Mucosa of gallbladder (tissue), 1 donor: ENCODE measurements around the gene WRAP53. TPM values are rescaled to one million over a fixed set of nuclear protein-coding genes. Genes with fewer than 3 reads are reported as not detected.
A peak's percentile ranks its signal among the peaks of the same experiment; 100 is the strongest.

Experiments
- DNase-seq: peaks from one replicate; pipeline ENCODE4 v3.0.0-alpha.2; 2020; ENCODE audit warnings: low spot score
- total RNA-seq: library from RNA; stranded (reverse); gene quantifications from one replicate; pipeline ENCODE4 v1.2.1, GENCODE V29; 2021
- donor health status: DM: no; HTN: no; CAD: no.

The WRAP53 gene
- total RNA-seq, 1 donor from 2014 or later, result 9.0 TPM

DNA sequence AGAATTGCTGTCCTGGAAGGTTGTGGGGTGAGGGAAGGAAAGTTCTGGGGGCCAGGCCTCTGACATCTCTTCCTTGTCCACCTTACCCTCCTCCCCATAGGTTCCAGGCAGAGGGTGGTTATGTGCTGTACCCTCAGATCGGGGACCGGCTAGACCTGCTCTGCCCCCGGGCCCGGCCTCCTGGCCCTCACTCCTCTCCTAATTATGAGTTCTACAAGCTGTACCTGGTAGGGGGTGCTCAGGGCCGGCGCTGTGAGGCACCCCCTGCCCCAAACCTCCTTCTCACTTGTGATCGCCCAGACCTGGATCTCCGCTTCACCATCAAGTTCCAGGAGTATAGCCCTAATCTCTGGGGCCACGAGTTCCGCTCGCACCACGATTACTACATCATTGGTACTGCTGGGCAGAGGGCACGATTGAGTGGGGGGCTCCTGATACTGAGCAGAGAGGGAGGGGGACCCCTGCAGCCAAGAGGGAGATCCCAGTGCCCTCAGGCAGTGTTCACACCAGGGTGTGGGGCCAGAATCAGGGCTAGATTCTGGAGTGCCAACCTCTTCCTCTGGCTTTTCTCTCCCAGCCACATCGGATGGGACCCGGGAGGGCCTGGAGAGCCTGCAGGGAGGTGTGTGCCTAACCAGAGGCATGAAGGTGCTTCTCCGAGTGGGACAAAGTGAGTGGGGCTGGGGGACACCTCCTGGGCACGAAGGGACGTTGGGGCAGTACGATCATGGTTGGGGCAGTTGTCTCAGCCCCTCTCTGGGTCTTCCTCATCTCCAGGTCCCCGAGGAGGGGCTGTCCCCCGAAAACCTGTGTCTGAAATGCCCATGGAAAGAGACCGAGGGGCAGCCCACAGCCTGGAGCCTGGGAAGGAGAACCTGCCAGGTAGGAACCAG lies 19.8 kb downstream of the WRAP53 start:
- no peak for DNase-seq

DNA sequence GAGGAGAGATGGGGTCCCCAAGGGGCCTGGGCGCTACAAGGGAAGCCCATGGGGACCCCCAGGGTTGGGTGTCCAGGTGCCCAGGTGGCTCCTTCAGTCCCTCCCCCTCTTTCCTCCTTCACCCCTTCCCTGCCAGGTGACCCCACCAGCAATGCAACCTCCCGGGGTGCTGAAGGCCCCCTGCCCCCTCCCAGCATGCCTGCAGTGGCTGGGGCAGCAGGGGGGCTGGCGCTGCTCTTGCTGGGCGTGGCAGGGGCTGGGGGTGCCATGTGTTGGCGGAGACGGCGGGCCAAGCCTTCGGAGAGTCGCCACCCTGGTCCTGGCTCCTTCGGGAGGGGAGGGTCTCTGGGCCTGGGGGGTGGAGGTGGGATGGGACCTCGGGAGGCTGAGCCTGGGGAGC lies 20.8 kb downstream of the WRAP53 start:
- no peak for DNase-seq

DNA sequence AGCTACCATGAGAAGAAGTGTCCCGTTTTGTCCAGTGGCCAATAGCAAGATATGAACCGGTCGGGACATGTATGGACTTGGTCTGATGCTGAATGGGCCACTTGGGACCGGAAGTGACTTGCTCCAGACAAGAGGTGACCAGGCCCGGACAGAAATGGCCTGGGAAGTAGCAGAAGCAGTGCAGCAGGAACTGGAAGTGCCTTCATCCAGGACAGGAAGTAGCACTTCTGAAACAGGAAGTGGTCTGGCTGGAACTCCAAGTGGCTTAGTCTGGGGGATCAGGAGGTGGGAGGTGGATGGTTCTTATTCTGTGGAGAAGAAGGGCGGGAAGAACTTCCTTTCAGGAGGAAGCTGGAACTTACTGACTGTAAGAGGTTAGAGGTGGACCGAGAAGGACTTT lies 22.0 kb downstream of the WRAP53 start:
- no peak for DNase-seq

DNA sequence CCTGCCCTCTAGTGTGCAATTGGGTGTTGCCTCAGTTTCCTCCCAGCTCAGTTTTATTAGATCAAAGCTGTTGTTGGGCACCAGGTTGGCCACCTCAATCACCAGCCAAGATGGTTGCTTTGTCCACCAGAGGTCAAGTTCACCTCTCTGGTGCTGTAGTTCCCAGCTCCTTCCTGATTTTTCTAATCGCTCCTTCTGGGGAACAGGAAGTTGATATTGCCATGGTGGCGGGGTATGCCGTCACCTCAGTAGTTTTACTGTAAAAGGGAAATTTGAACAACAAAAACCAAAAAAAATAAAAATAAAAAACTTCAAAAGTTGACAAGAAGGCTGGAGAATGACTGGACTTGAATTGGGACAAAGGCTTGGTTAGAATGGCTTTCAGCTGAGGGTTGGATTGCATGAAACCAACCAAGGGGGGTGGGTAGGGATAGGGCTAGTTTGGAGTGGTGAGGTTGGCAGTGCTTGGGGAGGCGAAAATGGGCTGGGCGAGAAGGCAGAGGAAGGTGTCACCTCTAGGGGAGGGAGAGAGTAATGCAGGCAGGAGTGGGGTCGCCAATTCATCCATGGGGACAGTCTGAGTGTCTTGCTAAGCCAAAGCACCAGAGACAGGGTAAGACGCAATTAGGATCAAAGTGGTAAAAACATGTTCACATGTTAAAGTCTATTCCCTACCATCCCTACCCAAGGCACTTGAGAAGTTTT lies 22.9 kb downstream of the WRAP53 start:
- no peak for DNase-seq

DNA sequence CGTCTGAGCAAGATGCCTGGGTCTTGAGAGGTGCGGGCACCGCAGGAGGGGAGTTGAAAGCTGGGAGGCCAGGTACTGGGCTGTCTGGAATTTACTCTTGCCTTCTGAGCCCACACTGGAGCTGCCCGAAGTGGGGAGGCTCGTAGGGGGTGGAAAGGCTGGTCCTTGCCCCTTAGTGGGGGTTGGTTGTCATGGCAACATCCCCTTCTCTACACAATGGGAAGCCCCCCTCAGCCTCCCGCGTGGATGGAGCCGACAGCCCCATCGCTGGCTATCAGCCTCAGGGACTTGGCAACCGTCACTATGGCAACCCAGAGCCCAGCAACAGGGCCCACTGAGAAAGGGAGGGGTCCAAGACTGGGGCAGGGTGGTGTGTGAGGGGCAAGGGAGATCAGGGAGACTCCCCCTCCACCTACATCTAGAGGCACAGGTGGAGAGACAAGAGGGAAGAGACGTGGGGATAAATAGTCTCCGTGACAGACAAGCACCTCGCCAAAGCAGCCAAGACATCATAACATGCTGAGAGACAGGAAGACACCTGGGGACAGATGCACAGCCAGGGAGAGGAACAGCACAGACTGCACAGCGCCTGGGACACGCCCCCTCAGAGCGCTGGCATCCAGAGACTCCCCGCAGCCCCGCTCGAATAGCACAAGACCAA lies 24.0 kb downstream of the WRAP53 start:
- no peak for DNase-seq

DNA sequence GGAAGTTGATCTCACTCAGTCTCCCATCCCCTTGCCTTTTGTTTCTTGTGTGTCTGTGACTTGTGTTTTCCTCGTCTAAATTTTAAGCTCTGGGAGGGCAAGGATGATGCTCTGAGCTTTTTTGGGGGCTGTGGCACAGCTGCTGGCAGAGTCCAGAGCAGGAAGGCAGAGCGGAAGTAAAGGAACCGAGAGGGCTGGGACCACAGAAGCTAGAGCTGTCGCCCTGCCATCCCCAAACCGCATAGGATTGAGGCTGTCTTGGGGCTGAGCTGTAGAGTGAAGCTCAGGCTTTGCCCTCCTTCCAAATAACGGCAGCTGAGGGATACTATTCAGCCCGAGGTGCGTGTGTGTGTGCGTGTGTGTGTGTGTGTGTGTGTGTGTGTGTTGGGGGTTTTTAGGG lies 25.5 kb downstream of the WRAP53 start:
- no peak for DNase-seq

DNA sequence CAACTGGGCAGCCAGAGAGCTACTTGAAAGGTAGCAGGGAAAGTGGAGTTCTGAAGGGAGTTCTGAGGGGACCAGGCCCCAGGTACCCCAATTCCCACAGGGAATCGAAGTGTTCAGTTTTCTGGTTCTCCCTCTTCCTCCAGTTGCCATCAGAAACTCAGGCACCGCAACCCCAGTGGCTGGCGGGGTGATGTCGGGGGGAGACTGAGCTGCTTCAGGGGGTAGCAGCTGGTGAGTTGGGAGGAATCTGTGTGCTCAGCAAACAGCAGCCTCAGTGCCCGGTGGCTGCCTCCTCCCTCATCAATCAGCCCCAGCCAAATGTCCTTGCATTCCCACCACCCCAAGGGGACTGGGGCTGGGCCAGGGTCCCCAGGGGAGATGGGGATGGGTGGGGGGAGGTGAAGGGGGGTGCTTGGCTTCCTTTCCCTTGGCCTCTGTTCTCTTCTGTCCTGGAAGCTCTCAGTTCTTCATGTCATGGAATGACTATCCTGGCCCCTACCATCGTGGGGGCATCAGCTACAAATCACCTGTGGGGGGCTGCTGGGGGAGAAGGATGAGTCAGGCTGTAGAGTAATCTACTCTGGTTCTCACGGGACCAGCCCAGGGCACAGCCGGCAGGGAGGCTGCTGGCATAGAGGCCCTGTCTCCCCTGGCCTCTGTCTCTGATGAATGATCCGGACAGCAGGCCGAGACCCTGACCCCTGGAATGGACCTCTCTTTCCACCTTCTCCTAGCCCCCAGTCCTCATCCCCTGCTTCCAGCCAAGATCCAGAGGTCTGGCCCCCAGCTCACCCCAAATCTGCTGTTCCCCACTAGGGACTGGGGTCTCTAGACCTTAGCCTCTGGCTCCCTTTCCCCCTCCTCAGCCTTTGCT lies 26.7 kb downstream of the WRAP53 start:
- no peak for DNase-seq

DNA sequence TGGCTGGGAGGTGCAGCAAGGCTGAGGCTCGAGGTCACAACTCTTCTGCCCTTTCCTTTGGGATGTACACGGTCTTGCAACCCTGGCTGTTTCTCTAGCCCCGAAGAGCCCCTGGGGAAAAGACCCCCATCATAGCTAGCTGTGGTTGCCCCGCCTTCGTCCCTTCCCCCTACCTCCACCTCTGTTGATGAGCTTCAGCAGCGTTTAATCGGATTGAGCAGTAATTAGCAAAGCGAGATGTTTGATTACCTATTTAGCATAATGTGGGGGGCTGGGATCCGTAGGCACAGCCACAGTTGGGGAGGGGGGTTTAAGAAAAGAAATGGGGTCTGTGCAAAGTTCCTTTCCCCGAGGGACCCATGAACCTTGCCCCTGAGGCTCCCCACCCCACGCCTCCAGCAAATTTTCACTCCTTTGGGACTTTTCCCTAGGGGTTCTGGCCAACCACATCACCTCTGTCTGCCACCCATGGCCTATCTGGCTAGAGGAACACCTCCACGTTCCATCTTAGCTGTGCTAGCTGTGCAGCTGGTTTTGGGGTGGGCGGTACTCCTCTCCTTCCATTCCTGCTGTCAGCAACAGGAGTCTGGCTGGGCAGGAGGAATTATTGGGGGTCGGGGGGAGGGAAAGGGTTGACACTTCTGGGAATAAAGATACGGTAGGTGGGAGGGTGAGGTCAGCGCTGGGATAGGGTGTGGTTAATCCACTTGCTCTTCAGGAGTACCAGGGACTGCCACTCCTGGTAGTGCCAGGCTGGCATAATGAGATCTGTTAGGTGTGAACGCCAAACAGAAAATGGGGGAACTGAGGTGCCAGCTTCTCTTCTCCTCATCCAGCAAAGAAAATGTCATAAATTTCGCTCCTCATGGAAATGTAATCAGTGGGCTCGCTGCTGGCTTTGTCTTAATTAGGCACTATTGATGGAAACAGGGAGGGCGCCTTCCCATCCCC lies 27.9 kb downstream of the WRAP53 start:
- no peak for DNase-seq

DNA sequence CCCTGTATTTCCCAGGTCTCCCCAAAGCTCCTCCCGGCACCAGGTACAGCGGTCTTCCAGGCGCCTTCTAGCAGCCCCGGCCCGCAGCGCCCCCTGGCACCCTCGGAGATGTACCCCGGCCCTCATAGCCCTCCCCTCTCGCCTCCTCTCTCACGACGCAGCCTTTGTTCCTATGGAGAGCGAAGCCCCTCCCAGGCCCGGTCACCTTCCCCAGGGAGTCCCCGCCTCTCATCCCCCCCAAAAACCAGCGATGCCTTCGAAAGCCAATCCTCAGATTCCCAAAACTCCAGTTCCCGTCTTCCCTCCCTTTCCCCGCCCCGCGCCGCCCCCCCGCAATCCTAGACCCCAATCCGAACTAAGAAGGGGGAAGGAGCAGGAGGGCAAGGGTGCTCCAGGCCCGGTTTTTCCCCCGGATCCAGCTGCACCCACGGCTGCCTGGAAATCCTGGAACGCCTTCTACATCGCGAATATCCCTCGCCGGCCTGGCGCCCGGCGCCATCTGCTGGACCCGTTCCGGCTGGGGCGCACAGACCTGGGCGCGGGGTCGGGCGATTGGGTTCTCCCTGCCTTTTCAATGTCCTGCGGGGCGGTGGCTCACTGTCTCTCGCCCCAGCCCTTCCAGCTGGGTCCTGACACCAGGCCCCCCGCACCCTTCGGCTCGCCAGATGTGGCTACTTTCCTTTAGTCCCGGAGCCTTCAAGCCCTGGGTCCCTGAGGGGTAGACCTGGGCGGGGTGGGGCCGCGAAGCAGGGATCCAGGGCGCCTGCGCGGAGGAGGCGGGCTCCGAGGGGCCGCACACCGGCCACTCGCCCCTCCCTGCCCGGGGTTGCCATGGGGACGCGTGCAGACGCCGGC lies 28.9 kb downstream of the WRAP53 start, which contains the start of gene DNAH2:
DNAH2 (plus strand) TSS at position 844 of the 855 bp plus-strand sequence. CDS start 1,991 bp downstream, outside the sequence.
- peak; percentile 67 for DNase-seq

DNA sequence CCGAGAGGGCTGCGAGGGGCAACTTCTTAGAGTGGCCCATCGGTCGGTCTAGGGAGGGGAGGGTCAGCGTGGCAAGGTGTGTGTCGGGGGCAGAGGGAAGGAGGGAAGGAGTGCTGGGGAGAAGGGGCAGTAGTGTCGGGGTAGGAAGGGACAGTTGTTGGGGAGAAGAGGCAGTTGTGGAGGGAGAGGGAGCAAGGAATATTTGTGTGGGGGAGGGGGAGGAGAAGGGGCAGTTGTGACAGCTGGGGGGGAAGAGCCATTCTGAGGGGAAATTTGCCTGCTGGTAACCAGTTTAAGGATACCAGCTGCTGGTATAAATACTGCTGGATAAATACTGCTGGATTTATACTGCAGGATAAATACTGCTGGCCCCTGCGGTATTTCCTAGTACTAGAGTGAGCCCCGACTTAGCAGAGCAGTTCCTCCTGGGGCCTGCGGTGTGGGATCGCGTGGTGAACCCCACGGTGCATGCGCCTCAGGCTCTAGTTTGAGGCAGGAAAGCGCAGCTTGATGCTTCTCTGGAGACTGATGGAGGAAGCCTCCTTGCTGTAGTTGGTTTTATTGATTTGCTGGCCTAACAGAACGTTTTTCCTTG lies 29.6 kb downstream of the WRAP53 start:
- peak; percentile 47 for DNase-seq

DNA sequence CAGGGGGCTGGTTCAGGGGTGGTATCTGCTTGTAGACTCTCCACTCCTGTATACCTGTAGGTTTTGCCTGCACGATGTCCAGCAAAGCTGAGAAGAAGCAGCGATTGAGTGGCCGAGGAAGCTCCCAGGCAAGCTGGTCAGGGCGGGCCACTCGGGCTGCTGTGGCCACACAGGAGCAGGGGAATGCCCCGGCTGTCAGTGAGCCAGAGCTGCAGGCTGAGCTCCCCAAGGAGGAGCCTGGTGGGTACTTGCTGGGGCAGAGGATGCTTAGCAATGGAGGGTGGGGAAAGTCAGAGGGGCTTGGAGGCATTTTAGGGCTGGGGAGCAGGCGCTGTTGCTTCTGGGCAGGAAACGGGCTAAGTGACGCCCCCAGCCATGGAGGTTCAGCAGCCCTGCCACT lies 31.4 kb downstream of the WRAP53 start:
- no peak for DNase-seq

DNA sequence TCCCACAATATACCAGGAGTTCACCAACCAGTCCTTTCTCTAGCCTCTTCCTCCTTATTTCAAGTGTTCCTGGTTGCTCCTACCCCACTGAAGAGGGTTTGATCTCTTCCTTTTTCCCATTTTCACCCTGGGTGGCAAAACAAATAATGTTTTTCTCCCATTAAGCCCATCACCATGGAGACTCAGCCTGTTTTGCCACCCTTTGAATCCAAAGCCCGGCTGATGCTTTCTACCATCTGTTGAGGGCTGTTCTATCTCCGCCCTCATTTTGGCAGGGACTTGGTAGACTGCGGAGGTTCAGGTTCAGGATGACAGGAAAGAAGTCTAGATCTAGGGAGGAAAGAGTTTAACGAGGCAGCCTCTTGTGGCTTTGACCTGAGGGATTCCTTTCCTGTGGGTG lies 31.8 kb downstream of the WRAP53 start:
- no peak for DNase-seq

DNA sequence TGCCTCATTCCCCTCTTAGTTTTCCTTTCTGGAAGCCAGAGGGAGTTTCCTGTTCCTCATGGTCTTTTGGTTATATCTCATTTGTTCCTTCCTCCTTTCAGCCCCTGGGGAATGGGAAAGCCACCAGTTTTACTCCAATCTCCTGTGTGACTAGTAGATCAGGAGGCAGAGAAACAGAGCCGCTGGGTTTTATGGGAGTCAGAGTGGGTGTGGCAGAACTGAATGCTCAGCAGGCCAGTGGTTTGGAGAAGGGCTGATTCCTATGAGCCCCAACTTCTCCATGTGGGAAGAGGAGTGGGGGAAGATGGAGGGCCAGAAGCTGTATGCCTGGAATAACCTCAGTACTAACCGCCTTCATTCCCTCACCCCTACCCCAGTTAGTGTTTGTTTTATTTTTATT lies 33.3 kb downstream of the WRAP53 start:
- no peak for DNase-seq

DNA sequence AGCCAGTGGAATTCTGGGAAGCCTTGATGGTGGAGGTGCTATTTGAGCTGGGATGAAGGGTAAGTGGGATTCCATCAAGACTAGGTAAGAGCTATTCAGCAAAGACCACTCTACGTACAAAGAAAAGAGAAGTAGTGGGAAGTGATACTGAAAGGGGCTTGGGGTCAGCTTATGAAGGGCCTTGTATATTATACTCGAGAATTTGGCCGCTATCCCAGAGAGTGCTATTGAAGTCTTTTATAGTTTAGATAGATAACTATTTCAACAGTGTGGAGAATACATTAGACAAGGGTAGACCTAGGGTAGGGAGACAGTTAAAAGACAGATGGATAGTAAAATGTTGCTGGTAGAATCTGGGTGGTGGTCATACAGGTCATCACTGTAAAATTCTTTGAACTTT lies 39.6 kb downstream of the WRAP53 start:
- no peak for DNase-seq

DNA sequence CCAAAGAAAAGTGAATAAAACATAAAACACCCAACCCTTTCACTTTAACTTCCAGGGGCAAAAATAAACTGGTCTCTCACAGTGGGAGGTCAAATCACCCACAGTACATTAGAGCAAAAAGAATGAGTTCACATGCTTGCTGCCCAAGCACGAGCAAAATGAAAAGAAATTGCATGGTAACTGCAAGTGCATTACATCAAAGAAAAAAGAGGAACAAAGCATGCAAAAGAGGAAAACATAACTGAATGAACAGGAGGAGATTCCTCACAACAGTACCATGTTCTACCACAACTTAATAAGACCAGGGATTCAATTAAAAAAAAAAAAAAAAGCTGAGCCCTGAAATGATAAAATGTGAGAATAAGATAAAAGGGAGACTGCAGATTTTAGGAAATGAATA lies 41.5 kb downstream of the WRAP53 start:
- DNase-seq, result no peak

DNA sequence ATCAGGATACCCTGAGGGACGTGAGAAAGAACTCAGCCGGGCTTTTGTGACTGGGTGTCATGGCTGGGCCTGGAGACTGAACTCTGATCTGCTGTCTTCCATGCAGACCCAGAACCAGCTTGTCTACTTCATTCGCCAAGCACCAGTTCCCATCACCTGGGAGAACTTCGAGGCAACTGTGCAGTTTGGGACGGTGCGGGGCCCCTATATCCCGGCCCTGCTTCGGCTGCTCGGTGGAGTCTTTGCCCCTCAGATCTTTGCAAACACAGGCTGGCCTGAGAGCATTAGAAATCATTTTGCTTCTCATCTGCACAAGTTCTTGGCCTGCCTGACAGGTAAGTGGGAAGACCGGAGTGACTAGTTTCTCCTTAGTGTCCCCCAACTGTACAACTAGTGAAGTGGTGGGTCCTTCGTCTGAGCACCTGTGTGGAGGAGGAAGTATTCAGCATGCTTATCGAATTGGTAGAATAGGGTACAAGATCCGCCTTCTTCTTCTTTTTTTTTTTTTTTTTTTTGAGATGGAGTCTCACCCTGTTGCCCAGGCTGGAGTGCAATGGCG lies 44.8 kb downstream of the WRAP53 start:
- no peak for DNase-seq

DNA sequence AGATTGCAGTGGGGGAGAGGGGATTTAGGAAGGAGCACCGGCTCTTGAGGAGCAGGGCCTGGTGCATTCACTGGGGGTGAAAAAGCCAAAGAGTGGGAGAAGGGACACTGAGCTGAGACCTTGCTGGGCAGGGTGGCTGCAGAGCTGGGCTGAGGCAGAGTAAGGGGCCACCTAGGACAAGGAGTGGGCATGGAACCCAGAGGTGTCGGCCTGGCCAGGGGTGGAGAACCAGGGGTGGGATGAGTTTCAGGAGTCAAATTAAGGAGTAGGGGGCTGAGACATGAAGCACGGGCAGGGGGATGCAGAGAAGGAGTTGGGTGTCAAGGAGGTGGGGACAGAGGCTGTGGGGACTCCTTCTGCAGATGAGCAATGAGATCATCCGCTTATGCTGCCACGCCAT lies 49.3 kb downstream of the WRAP53 start:
- DNase-seq, result no peak

DNA sequence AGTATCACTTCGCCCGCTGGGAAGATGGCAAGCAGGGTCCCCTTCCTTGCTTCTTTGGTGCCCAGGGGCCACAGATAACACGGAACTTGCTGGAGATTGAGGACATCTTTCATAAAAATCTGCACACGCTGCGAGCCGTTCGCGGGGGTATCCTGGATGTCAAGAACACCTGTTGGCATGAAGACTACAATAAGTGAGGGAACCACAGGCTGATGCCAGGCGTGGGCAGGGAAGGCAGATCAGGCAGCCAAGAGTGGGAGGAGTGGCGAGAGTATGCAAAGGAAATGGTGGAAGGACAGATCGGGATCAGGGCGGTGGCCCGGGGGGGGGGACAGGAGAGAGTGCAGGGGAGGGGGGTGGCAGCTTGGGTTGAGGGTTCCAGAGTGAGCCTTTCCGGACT lies 51.5 kb downstream of the WRAP53 start:
- DNase-seq, result no peak
